Adrenal gland (tissue), 19 donors: ENCODE measurements around the gene CDC27. TPM values are rescaled to one million over a fixed set of nuclear protein-coding genes. Genes with fewer than 3 reads are reported as not detected.
A peak's percentile ranks its signal among the peaks of the same experiment; 100 is the strongest.

Source experiments
- DNase-seq, 7 donors: peaks; one replicate each; pipeline ENCODE4 v3.0.0-alpha.2; 2019 to 2020
- H3K27ac ChIP-seq, 5 donors: fragments of 200-600 bp; sonication (generic) in 4 of 5; 1 replicate in 3 of 5; 2 replicates in 2 of 5; pipeline versions ENCODE4 v1.5.1 to v1.8.0; 2016 to 2020; ENCODE audit warnings: mild to moderate bottlenecking in 1 of 5
- H3K27me3 ChIP-seq: fragments of 200-600 bp; 2 replicates; pipeline ENCODE4 v1.8.0; 2021
- H3K36me3 ChIP-seq, 2 donors: fragments of 200-600 bp; replicated peaks in 1 of 2; 1 replicate in 1 of 2; 2 replicates in 1 of 2; pipeline versions ENCODE4 v1.5.1 to v1.8.0; 2018 to 2022
- H3K4me1 ChIP-seq, 2 donors: fragments of 200-600 bp; replicated peaks in 1 of 2; 1 replicate in 1 of 2; 2 replicates in 1 of 2; pipeline versions ENCODE4 v1.5.1 to v1.8.0; 2018 to 2021
- H3K4me3 ChIP-seq, 4 donors: fragments of 200-600 bp; sonication (generic) in 3 of 4; one replicate each; pipeline ENCODE4 v1.5.1; 2016 to 2018
- H3K9me3 ChIP-seq, 3 donors: fragments of 200-600 bp; sonication (generic) in 1 of 3; replicated peaks in 1 of 3; 1 replicate in 2 of 3; 2 replicates in 1 of 3; pipeline versions ENCODE4 v1.5.1 to v1.8.0; 2016 to 2021
- CTCF ChIP-seq, 6 experiments: fragments of 450-650 bp in 4 of 6; fragments of 200-600 bp in 2 of 6; sonication (generic) in 1 of 6; IDR thresholded peaks; 1 replicate in 5 of 6; 2 replicates in 1 of 6; pipeline versions ENCODE4 v1.5.1 to v1.8.0; 2016 to 2021; ENCODE audit warnings: antibody characterized with exemption in 6 of 6, mild to moderate bottlenecking in 2 of 6, moderate library complexity in 1 of 6
- POLR2A ChIP-seq, 2 donors: fragments of 450-650 bp; IDR thresholded peaks; one replicate each; pipeline ENCODE4 v1.6.1; 2017; ENCODE audit warnings: antibody characterized with exemption in 2 of 2, mild to moderate bottlenecking in 2 of 2, moderate library complexity in 1 of 2
- WGBS, 4 donors: extraction: QIAGEN DNeasy Blood & Tissue Kit in 2 of 4; methylation state at CpG; one replicate each; pipeline versions ENCODE4 v1.1.5 to v1.1.7; 2013 to 2017; 5-methylcytosine and 5-hydroxymethylcytosine counted together
- intact Hi-C, 2 donors: fragments of 100-400 bp; cut with DNase I; formaldehyde crosslinking; loops; one replicate each; pipeline versions ENCODE4 v1.14.1 to v1.15.0; 2022 to 2023
- long read RNA-seq, 10 donors: library from polyadenylated mRNA in 3 of 10; unstranded in 2 of 10; stranded (forward) in 1 of 10; transcript quantifications; one replicate each; pipeline ENCODE4 v2.0.0 and lab custom pipeline, GENCODE V29; 2021 to 2026
- polyA plus RNA-seq, 3 donors: library from polyadenylated mRNA; stranded (reverse); fragments of 200-250 nt in 2 of 3; fragments of 350-450 nt in 1 of 3; fragmentation: Illumina TruSeq in 1 of 3; extraction: RNeasy Lipid Tissue Mini Kit (QIAGEN cat#74804) in 1 of 3; gene quantifications; one replicate each; pipeline ENCODE4 v1.2.3, GENCODE V29; 2013 to 2014
- total RNA-seq, 9 donors: library from RNA; depleted of rRNA in 4 of 9; stranded (reverse); fragments of >200 nt in 4 of 9; fragments of 120-200 nt in 1 of 9; fragmentation: NEBNext Ultra II Directional in 1 of 9; extraction: Animal tissue kit (Norgen Biotek cat#: 25700) in 1 of 9; gene quantifications; one replicate each; pipeline versions ENCODE4 v1.1.0 to v1.2.4, GENCODE V29; 2013 to 2023
- donor health status: healthy with polysubstance abuse.
- donor health status: Bipolar disorder and iron deficiency.
- donor health status: DM: yes; HTN: yes; CAD: no.
- donor health status: DM: no; HTN: no; CAD: no.
- donor health status: DM: no; HTN: no; CAD: no.
- donor health status: DM: yes; HTN: yes; CAD: no.

CDC27 gene
- total RNA-seq (100 to 1,000 TPM in 2 of 9 donors, 10 to 100 TPM in 7; 33.9 to 153 (median 78.6) TPM), polyA plus RNA-seq (10 to 100 TPM; 13.5 to 74.0 (median 21.1) TPM)
- long read RNA-seq, donor 1, result 0 reads
- long read RNA-seq, donor 2, full-length matches to known transcripts, result 1 of 6 reads
- long read RNA-seq, donor 2, partial matches to known transcripts, result 5 of 6 reads
- long read RNA-seq, donor 2, other reads (novel, unspliced or antisense), result 0 of 6 reads
- long read RNA-seq, donor 3, result 0 reads
- long read RNA-seq, donor 4, partial matches to known transcripts, result 29 of 32 reads
- long read RNA-seq, donor 4, other reads (novel, unspliced or antisense), result 3 of 32 reads
- long read RNA-seq, donor 5, full-length matches to known transcripts, result 4 of 15 reads
- long read RNA-seq, donor 5, partial matches to known transcripts, result 1 of 15 reads
- long read RNA-seq, donor 5, other reads (novel, unspliced or antisense), result 10 of 15 reads
- long read RNA-seq, donor 6, partial matches to known transcripts, result 14 of 17 reads
- long read RNA-seq, donor 6, other reads (novel, unspliced or antisense), result 3 of 17 reads
- long read RNA-seq, donor 7, full-length matches to known transcripts, result 2 of 2 reads
- long read RNA-seq, donor 7, partial matches to known transcripts, result 0 of 2 reads
- long read RNA-seq, donor 7, other reads (novel, unspliced or antisense), result 0 of 2 reads
- long read RNA-seq, donor 8, partial matches to known transcripts, result 0 of 1 reads
- long read RNA-seq, donor 8, other reads (novel, unspliced or antisense), result 0 of 1 reads
- long read RNA-seq, donor 9, full-length matches to known transcripts, result 2 of 2 reads
- long read RNA-seq, donor 9, partial matches to known transcripts, result 0 of 2 reads
- long read RNA-seq, donor 9, other reads (novel, unspliced or antisense), result 0 of 2 reads
- long read RNA-seq, donor 10, result 0 reads

DNA sequence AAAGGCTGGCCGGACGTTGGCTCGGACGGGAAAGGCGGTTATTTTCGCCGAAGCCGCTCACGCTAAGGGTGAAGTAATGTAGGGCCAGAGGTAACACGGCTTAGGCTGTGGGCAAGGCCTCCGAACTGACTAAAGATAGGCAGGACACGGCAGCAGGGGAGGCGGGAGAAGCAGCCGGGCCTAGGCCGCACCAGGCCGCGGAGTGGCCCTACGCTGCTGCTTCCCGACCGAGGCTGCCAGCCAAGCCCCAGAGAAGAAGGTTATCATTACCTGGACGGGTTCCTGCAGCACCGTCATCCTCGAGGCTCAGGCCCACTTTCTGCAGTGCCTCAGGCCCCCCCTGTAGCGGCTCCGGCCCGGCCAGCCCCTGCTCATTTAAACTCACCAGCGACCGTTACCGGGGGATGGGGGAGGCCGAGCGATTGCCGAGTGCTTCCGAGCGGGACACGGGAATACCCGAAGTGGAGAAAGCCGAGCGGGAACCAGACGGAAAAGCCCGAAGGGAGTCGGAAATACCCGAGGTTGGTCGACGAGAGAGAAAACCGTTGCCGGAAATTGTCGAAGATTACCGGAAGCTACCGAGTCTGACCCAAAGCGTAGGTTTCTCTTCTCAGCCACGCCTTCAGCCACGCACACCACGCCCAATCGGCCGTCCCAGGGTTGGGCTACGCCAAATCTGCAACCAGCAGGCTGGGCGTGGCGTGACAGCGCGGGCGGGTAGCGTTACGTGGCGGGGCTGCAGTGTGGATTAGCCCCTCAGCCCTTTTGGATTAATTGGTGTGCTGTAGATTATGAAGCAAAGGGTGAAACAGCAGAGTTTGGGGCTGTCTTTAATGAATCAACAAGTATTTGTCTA, at the start of gene CDC27:
CDC27 (minus strand) TSS at position 420 of the 856 bp plus-strand sequence; CDS start at position 297, 123 bp downstream.
- H3K9me3 ChIP-seq, result no peaks in the 10 kb centered on the region
- H3K36me3 ChIP-seq, result no peaks in the 10 kb centered on the region
- H3K4me1 ChIP-seq, result peaks cover 19 to 39% of the 10 kb centered on the region in 2 donors
- TF ChIP-seq CTCF (IDR thresholded peaks at IDR 0.05) (no peak), POLR2A (IDR thresholded peaks at IDR 0.05) (peak; percentile 60 to 81)
- peak; percentile 98 to 100 (median 100) for DNase-seq
- H3K4me3 ChIP-seq, result peak within 1 kb of the TSS; percentile 59 to 74 (median 68)
- 0 to 2% (median 1%) methylated on average over 23 to 64 of the region's 64 CpGs for WGBS, 4 donors
- intact Hi-C loops, result no loop called here
- peak within 1 kb of the TSS; percentile 92 to 97 (median 94) for H3K27ac ChIP-seq
- H3K27me3 ChIP-seq, result no peaks in the 10 kb centered on the region

DNA sequence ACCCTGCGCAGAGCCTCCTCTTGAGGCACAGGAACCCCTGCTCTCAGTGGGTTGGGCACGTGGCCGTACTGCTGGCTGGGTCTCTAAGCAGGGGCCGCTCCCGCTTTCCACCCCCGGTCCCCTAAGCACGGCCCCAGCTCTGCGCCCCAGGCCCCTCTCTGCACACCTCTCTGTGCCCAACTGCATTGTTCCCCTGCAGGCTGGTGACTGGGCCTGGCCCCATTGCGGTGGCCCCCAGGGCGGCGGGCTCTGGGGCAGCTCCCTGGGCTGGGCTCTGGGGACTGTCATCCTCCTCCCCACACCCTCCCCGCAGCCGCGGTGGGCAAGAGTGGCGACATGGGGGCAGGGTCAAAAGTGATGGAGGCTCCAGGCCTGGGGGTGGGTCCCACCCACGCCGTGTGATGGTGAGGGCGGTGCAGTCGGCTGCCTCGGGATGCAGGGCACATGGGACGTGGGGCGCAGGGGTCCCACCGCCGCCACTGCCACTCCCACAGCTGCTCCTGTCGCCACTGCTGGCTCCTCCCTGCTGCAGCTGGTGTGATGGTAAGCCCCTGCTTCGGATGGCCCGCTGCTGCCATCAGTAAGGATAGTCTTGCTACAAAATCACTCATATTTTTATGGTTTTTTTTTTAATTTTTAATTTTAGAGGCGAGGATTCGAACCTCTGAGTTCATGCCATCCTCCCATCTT, 49.4 kb upstream of the CDC27 start:
- intact Hi-C loops, result loop anchor here in 1 of 2 donors (10.0 kb wide), 1 partner anchor 64 kb away; no protein-coding TSS in a partner anchor
- no peak for TF ChIP-seq POLR2A (IDR thresholded peaks at IDR 0.05)
- no peak for TF ChIP-seq CTCF (IDR thresholded peaks at IDR 0.05)
- H3K36me3 ChIP-seq, result no peaks in the 10 kb centered on the region
- no peak overlapping the region for H3K27ac ChIP-seq
- no peak overlapping the region for H3K4me3 ChIP-seq
- no peaks in the 10 kb centered on the region for H3K9me3 ChIP-seq
- H3K4me1 ChIP-seq, result peaks cover 8 to 19% of the 10 kb centered on the region in 2 donors
- no peak for DNase-seq
- H3K27me3 ChIP-seq, result no peaks in the 10 kb centered on the region
- WGBS, 4 donors, result 89 to 98% (median 92%) methylated on average over 5 to 29 of the region's 29 CpGs

DNA sequence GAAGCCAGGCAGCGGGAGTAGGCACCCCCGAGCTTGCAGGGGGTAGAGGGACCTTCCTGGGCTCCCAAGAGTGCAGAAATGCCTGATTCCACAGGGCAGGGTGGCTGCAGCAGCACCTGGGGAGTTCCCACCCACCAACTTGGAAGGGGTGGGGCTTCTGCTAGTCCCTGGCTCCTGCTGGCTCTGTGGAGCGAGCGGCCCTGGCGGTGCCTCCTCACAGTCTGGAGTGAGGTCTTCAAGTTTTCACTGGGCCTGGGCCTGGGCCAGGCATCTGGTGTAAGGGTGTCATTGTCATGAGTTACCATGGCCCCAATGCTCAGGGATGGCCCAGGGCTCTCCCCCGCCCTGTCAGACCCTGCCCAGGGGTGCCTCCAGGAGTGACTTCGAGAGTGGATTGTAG, 48.7 kb upstream of the CDC27 start:
- no peak for DNase-seq
- peaks cover 8 to 19% of the 10 kb centered on the region in 2 donors for H3K4me1 ChIP-seq
- H3K4me3 ChIP-seq, result no peak overlapping the region
- H3K9me3 ChIP-seq, result no peaks in the 10 kb centered on the region
- no peak for TF ChIP-seq POLR2A (IDR thresholded peaks at IDR 0.05)
- no peak overlapping the region for H3K27ac ChIP-seq
- 95 to 100% (median 97%) methylated on average over 1 to 7 of the region's 7 CpGs for WGBS, 4 donors
- no peaks in the 10 kb centered on the region for H3K36me3 ChIP-seq
- intact Hi-C loops, result loop anchor here in 1 of 2 donors (10.0 kb wide), 1 partner anchor 63 kb away; no protein-coding TSS in a partner anchor
- H3K27me3 ChIP-seq, result no peaks in the 10 kb centered on the region

- Histone ChIP-seq H3K4me1 (peaks cover 8 to 18% of the 10 kb centered on the region in 2 donors), H3K4me3 (no peak overlapping the region), H3K27me3 (no peaks in the 10 kb centered on the region), H3K27ac (no peak overlapping the region), H3K9me3 (no peaks in the 10 kb centered on the region), H3K36me3 (no peaks in the 10 kb centered on the region)
- no peak for DNase-seq
- no peak for TF ChIP-seq CTCF (IDR thresholded peaks at IDR 0.05)
- no peak for TF ChIP-seq POLR2A (IDR thresholded peaks at IDR 0.05)
- intact Hi-C loops, result loop anchor here in 1 of 2 donors (10.0 kb wide), 1 partner anchor 61 kb away; no protein-coding TSS in a partner anchor
- 94 to 97% (median 95%) methylated on average over 2 of the region's 2 CpGs for WGBS, 4 donors
Observed at GRCh38 chr17:47235923-47236322, 46.8 kb upstream of the CDC27 start.
